Measurements from ENCODE around the gene COL11A2.

GRCh38 chr6:33198159-33198852 lies 6.0 kb upstream of the COL11A2 start:
- TF ChIP-seq CTCF (IDR thresholded peaks at IDR 0.05): peak in 1 of 3 donors; percentile 65
- no peak for TF ChIP-seq POLR2A (IDR thresholded peaks at IDR 0.05)

All from lower leg skin (tissue), 3 donors.